ENCODE data around the gene ADCY4.

Gene ADCY4

GRCh38 chr14:24364841-24365240 is 30.0 kb upstream of the ADCY4 start:
- no peak overlapping the region for H3K27ac ChIP-seq (ENCODE audit: poor library complexity, severe bottlenecking)
- no peak for DNase-seq (ENCODE audit: low spot score)

GRCh38 chr14:24363401-24363800 is 28.5 kb upstream of the ADCY4 start:
- DNase-seq (ENCODE audit: low spot score) (no peak), ATAC-seq (ENCODE audit: low read depth) (no peak)
- H3K27ac ChIP-seq (ENCODE audit: poor library complexity, severe bottlenecking) = no peak overlapping the region
- H3K4me3 ChIP-seq (ENCODE audit: severe bottlenecking) = no peak overlapping the region
- H3K36me3 ChIP-seq (ENCODE audit: low read depth) = no peaks in the 10 kb centered on the region
- H3K4me1 ChIP-seq (ENCODE audit: insufficient read depth, poor library complexity, severe bottlenecking) = peaks cover 9% of the 10 kb centered on the region
- H3K9me3 ChIP-seq (ENCODE audit: severe bottlenecking) = no peaks in the 10 kb centered on the region
- peaks cover 5% of the 10 kb centered on the region for H3K27me3 ChIP-seq (ENCODE audit: insufficient read depth, poor library complexity, severe bottlenecking)
- no peak for TF ChIP-seq CTCF (IDR thresholded peaks at IDR 0.05; ENCODE audit: poor library complexity, severe bottlenecking)

More at GRCh38 chr14:24364841-24365240, 30.0 kb upstream of the ADCY4 start:
- Histone ChIP-seq H3K36me3 (ENCODE audit: low read depth) (no peaks in the 10 kb centered on the region), H3K9me3 (ENCODE audit: severe bottlenecking) (no peaks in the 10 kb centered on the region), H3K4me3 (ENCODE audit: severe bottlenecking) (no peak overlapping the region), H3K4me1 (ENCODE audit: insufficient read depth, poor library complexity, severe bottlenecking) (peaks cover 9% of the 10 kb centered on the region), H3K27me3 (ENCODE audit: insufficient read depth, poor library complexity, severe bottlenecking) (peaks cover 5% of the 10 kb centered on the region)
- TF ChIP-seq CTCF (IDR thresholded peaks at IDR 0.05; ENCODE audit: poor library complexity, severe bottlenecking) = no peak
- ATAC-seq (ENCODE audit: low read depth) = no peak

GRCh38 chr14:24362241-24362960 is 27.5 kb upstream of the ADCY4 start:
- ATAC-seq (ENCODE audit: low read depth) = no peak
- Histone ChIP-seq H3K4me3 (ENCODE audit: severe bottlenecking) (no peak overlapping the region), H3K27me3 (ENCODE audit: insufficient read depth, poor library complexity, severe bottlenecking) (peaks cover 2% of the 10 kb centered on the region), H3K9me3 (ENCODE audit: severe bottlenecking) (no peaks in the 10 kb centered on the region), H3K27ac (ENCODE audit: poor library complexity, severe bottlenecking) (peak overlapping the region; percentile 16), H3K4me1 (ENCODE audit: insufficient read depth, poor library complexity, severe bottlenecking) (peaks cover 9% of the 10 kb centered on the region), H3K36me3 (ENCODE audit: low read depth) (no peaks in the 10 kb centered on the region)
- TF ChIP-seq CTCF (IDR thresholded peaks at IDR 0.05; ENCODE audit: poor library complexity, severe bottlenecking) = no peak
- DNase-seq (ENCODE audit: low spot score) = no peak

- Histone ChIP-seq H3K9me3 (ENCODE audit: severe bottlenecking) (no peaks in the 10 kb centered on the region), H3K4me3 (ENCODE audit: severe bottlenecking) (no peak overlapping the region), H3K4me1 (ENCODE audit: insufficient read depth, poor library complexity, severe bottlenecking) (peaks cover 9% of the 10 kb centered on the region), H3K27me3 (ENCODE audit: insufficient read depth, poor library complexity, severe bottlenecking) (no peaks in the 10 kb centered on the region), H3K27ac (ENCODE audit: poor library complexity, severe bottlenecking) (no peak overlapping the region), H3K36me3 (ENCODE audit: low read depth) (no peaks in the 10 kb centered on the region)
- ATAC-seq (ENCODE audit: low read depth) (no peak), DNase-seq (ENCODE audit: low spot score) (no peak)
- TF ChIP-seq CTCF (IDR thresholded peaks at IDR 0.05; ENCODE audit: poor library complexity, severe bottlenecking) = no peak
These were observed 26.5 kb upstream of the ADCY4 start for GRCh38 chr14:24361326-24361725.

GRCh38 chr14:24360281-24360680 is 25.4 kb upstream of the ADCY4 start:
- Histone ChIP-seq H3K4me3 (ENCODE audit: severe bottlenecking) (no peak overlapping the region), H3K4me1 (ENCODE audit: insufficient read depth, poor library complexity, severe bottlenecking) (no peaks in the 10 kb centered on the region), H3K27me3 (ENCODE audit: insufficient read depth, poor library complexity, severe bottlenecking) (no peaks in the 10 kb centered on the region), H3K27ac (ENCODE audit: poor library complexity, severe bottlenecking) (no peak overlapping the region), H3K9me3 (ENCODE audit: severe bottlenecking) (no peaks in the 10 kb centered on the region), H3K36me3 (ENCODE audit: low read depth) (no peaks in the 10 kb centered on the region)
- no peak for TF ChIP-seq CTCF (IDR thresholded peaks at IDR 0.05; ENCODE audit: poor library complexity, severe bottlenecking)
- DNase-seq (ENCODE audit: low spot score) = no peak
- no peak for ATAC-seq (ENCODE audit: low read depth)
